IMR-90 (cell line): Measurements from ENCODE around the gene DZANK1. TPM values are rescaled to one million over a fixed set of nuclear protein-coding genes. Genes with fewer than 3 reads are reported as not detected.

Source experiments
- ATAC-seq: fragments of 200-7000 bp; cut with Tn5 transposase; 2 replicates; pipeline ENCODE4 v1.9.1; 2020; ENCODE audit warnings: low read depth, mild to moderate bottlenecking, moderate library complexity
- BruUV-seq: library from RNA; stranded (reverse); fragments of 400-500 nt; replicated peaks from 2 replicates; lab custom pipeline; 2021; lab: Mats Ljungman, UMichigan
- CTCF ChIA-PET: fragments of 300-600 bp; formaldehyde crosslinking; extraction: SDS; loops from one replicate; lab custom pipeline; 2021; ENCODE audit warnings: antibody characterized with exemption; lab: Yijun Ruan, JAX
- POLR2A ChIA-PET: fragments of 300-600 bp; sonication (Branson Sonifier 250); formaldehyde crosslinking; loops from one replicate; lab custom pipeline; 2022; ENCODE audit warnings: antibody characterized with exemption; ENCODE audit not compliant: unreplicated experiment; lab: Charles Lee
- DNase-seq: peaks from one replicate; pipeline ENCODE4 v3.0.0; 2013
- H2AFZ ChIP-seq: replicated peaks from 2 replicates; pipeline ENCODE3; 2013; ENCODE audit warnings: low read length, mild to moderate bottlenecking; ENCODE audit not compliant: poor library complexity
- H2AK5ac ChIP-seq: 2 replicates; pipeline ENCODE4 v1.6.1; 2013; ENCODE audit warnings: low read depth, low read length, inconsistent platforms
- H2AK9ac ChIP-seq: replicated peaks from 2 replicates; pipeline ENCODE3; 2013; ENCODE audit warnings: mild to moderate bottlenecking, low read depth, low read length, moderate library complexity; ENCODE audit not compliant: poor library complexity
- H2BK120ac ChIP-seq: 2 replicates; pipeline ENCODE4 v1.6.1; 2013; ENCODE audit warnings: low read depth, low read length, inconsistent platforms
- H2BK15ac ChIP-seq: 3 replicates; pipeline ENCODE4 v1.6.1; 2013; ENCODE audit warnings: low read depth, low read length, inconsistent platforms
- H2BK20ac ChIP-seq: 2 replicates; pipeline ENCODE4 v1.6.1; 2013; ENCODE audit warnings: low read depth, mild to moderate bottlenecking, inconsistent platforms, low read length, moderate library complexity
- H2BK5ac ChIP-seq: 2 replicates; pipeline ENCODE4 v1.6.1; 2013; ENCODE audit warnings: mild to moderate bottlenecking, low read depth, low read length, inconsistent platforms; ENCODE audit not compliant: poor library complexity, severe bottlenecking
- H3K14ac ChIP-seq: replicated peaks from 2 replicates; pipeline ENCODE4 v1.6.1; 2013; ENCODE audit warnings: low read depth, low read length, inconsistent platforms
- H3K18ac ChIP-seq: 2 replicates; pipeline ENCODE4 v1.6.1; 2013; ENCODE audit warnings: low read depth, low read length, control low read depth
- H3K23ac ChIP-seq: 2 replicates; pipeline ENCODE4 v1.6.1; 2013; ENCODE audit warnings: low read depth, low read length, inconsistent platforms
- H3K27ac ChIP-seq: 2 replicates; pipeline ENCODE4 v1.5.1; 2013; ENCODE audit warnings: mild to moderate bottlenecking, control low read depth, low read length; ENCODE audit not compliant: insufficient read depth
- H3K27me3 ChIP-seq: 2 replicates; pipeline ENCODE4 v1.6.1; 2013; ENCODE audit warnings: low read length; ENCODE audit not compliant: control insufficient read depth, insufficient read depth
- H3K36me3 ChIP-seq: 2 replicates; pipeline ENCODE4 v1.6.1; 2013; ENCODE audit warnings: low read length, mixed read lengths; ENCODE audit not compliant: control insufficient read depth, insufficient read depth
- H3K4ac ChIP-seq: 2 replicates; pipeline ENCODE4 v1.6.1; 2013; ENCODE audit warnings: low read depth, low read length, inconsistent platforms
- H3K4me1 ChIP-seq: 2 replicates; pipeline ENCODE4 v1.6.1; 2013; ENCODE audit warnings: low read length, mixed read lengths; ENCODE audit not compliant: control insufficient read depth, insufficient read depth
- H3K4me2 ChIP-seq: 2 replicates; pipeline ENCODE4 v1.6.1; 2013; ENCODE audit warnings: low read depth, mild to moderate bottlenecking, control low read depth, low read length, moderate library complexity
- H3K4me3 ChIP-seq: 2 replicates; pipeline ENCODE4 v1.5.1; 2013; ENCODE audit warnings: low read depth, mild to moderate bottlenecking, control low read depth, low read length, moderate library complexity; ENCODE audit not compliant: insufficient read depth
- H3K56ac ChIP-seq: 2 replicates; pipeline ENCODE4 v1.6.1; 2013; ENCODE audit warnings: low read length, inconsistent platforms; ENCODE audit not compliant: insufficient read depth; ENCODE audit errors: extremely low read depth
- H3K79me1 ChIP-seq, 2 experiments: 2 replicates each; pipeline ENCODE4 v1.6.1; 2013; ENCODE audit warnings: low read length in 2 of 2, inconsistent platforms in 1 of 2, low read depth in 1 of 2
- H3K9ac ChIP-seq: 2 replicates; pipeline ENCODE4 v1.6.1; 2013; ENCODE audit warnings: low read depth, low read length, control low read depth
- H3K9me1 ChIP-seq: 2 replicates; pipeline ENCODE4 v1.6.1; 2013; ENCODE audit warnings: low read length, inconsistent platforms; ENCODE audit not compliant: insufficient read depth
- H3K9me3 ChIP-seq: 2 replicates; pipeline ENCODE4 v1.6.1; 2013; ENCODE audit warnings: low read length; ENCODE audit not compliant: control insufficient read depth, insufficient read depth
- H4K20me1 ChIP-seq: 2 replicates; pipeline ENCODE4 v1.6.1; 2013; ENCODE audit warnings: low read length, inconsistent platforms; ENCODE audit not compliant: insufficient read depth
- H4K5ac ChIP-seq: 2 replicates; pipeline ENCODE4 v1.6.1; 2013; ENCODE audit warnings: mild to moderate bottlenecking, low read depth, low read length, control low read depth
- H4K8ac ChIP-seq, 2 experiments: 2 replicates each; pipeline ENCODE4 v1.6.1; 2013; ENCODE audit warnings: low read depth in 2 of 2, low read length in 2 of 2, control low read depth in 1 of 2, inconsistent platforms in 1 of 2
- H4K91ac ChIP-seq: 2 replicates; pipeline ENCODE4 v1.6.1; 2013; ENCODE audit warnings: low read depth, low read length, inconsistent platforms; ENCODE audit not compliant: insufficient read depth
- BHLHE40 ChIP-seq: fragments of 150-350 bp; IDR thresholded peaks from 2 replicates; pipeline ENCODE4 v1.6.1; 2016; ENCODE audit warnings: mild to moderate bottlenecking, low read depth, low read length
- CTCF ChIP-seq: conservative IDR thresholded peaks from 2 replicates; pipeline ENCODE4 v1.5.1; 2012; ENCODE audit warnings: mild to moderate bottlenecking, low read depth, low read length, improper control_type of control experiment
- ELK1 ChIP-seq: fragments of 150-350 bp; IDR thresholded peaks from 2 replicates; pipeline ENCODE4 v1.6.1; 2016; ENCODE audit warnings: low read depth, mild to moderate bottlenecking, low read length, moderate library complexity, borderline replicate concordance
- FOS ChIP-seq: fragments of 150-350 bp; IDR thresholded peaks from 2 replicates; pipeline ENCODE4 v1.6.1; 2016; ENCODE audit warnings: low read depth, low read length
- MAZ ChIP-seq: IDR thresholded peaks from 2 replicates; pipeline ENCODE4 v1.6.1; 2012; ENCODE audit warnings: low read depth, mild to moderate bottlenecking, low read length, improper control_type of control experiment, moderate library complexity, borderline replicate concordance
- MXI1 ChIP-seq: IDR thresholded peaks from 2 replicates; pipeline ENCODE4 v1.6.1; 2012; ENCODE audit warnings: low read depth, mild to moderate bottlenecking, low read length, moderate library complexity, borderline replicate concordance
- NFE2L2 ChIP-seq: fragments of 150-350 bp; IDR thresholded peaks from 2 replicates; pipeline ENCODE4 v1.6.1; 2016; ENCODE audit warnings: low read depth, mild to moderate bottlenecking, low read length
- POLR2A ChIP-seq: IDR thresholded peaks from 2 replicates; pipeline ENCODE4 v1.6.1; 2012; ENCODE audit warnings: mild to moderate bottlenecking, low read depth, low read length
- RAD21 ChIP-seq: IDR thresholded peaks from 2 replicates; pipeline ENCODE4 v1.6.1; 2012; ENCODE audit warnings: low read length, improper control_type of control experiment
- RCOR1 ChIP-seq: IDR thresholded peaks from 2 replicates; pipeline ENCODE4 v1.6.1; 2012; ENCODE audit warnings: mild to moderate bottlenecking, low read length, improper control_type of control experiment; ENCODE audit not compliant: insufficient replicate concordance
- SMC3 ChIP-seq: fragments of 150-350 bp; IDR thresholded peaks from 2 replicates; pipeline ENCODE4 v1.6.1; 2016; ENCODE audit warnings: low read depth, mild to moderate bottlenecking, antibody characterized with exemption, low read length, moderate library complexity
- WGBS, 2 experiments: methylation state at CpG; one replicate each; pipeline versions ENCODE4 v1.1.5 to v1.1.7; 2013; ENCODE audit warnings: missing lambda C conversion rate in 2 of 2; ENCODE audit not compliant: insufficient read length in 1 of 2; ENCODE audit errors: extremely low coverage in 2 of 2; 5-methylcytosine and 5-hydroxymethylcytosine counted together
- dilution Hi-C: fragments of 300-500 bp; cut with HindIII; formaldehyde crosslinking; loops from one replicate; pipeline ENCODE4 v1.14.3; 2018; ENCODE audit warnings: low sequenced_read_pairs; ENCODE audit not compliant: unreplicated experiment
- in situ Hi-C: fragments of 300-500 bp; cut with MboI; formaldehyde crosslinking; loops from 3 replicates; pipeline ENCODE4 v1.14.3; 2019; ENCODE audit warnings: low sequenced_read_pairs, inconsistent platforms, mixed read lengths
- intact Hi-C: fragments of 100-400 bp; cut with micrococcal nuclease; formaldehyde crosslinking; loops from 2 replicates; pipeline ENCODE4 v1.10.0; 2022
- polyA plus RNA-seq, 3 experiments: library from polyadenylated mRNA; depleted of rRNA; stranded (reverse); fragments of >200 nt; gene quantifications; 2 replicates each; pipeline ENCODE4 v1.2.3, GENCODE V29; 2012; ENCODE audit warnings: low replicate concordance in 1 of 3
- total RNA-seq: library from RNA; depleted of rRNA; stranded (reverse); fragments of >200 nt; gene quantifications from 2 replicates; pipeline ENCODE4 v1.2.3, GENCODE V29; 2012

Gene DZANK1
- total and polyA plus RNA-seq, 2 of the 4 experiments (the other 2 are of a cell fraction): 0.54 to 1.1 TPM

- ATAC-seq (no peak), DNase-seq (no peak)
- no peak overlapping the region for H2AK5ac ChIP-seq
- H3K9ac ChIP-seq: no peak overlapping the region
- no peak for TF ChIP-seq SMC3
- TF ChIP-seq BHLHE40: no peak
- TF ChIP-seq POLR2A: no peak
- TF ChIP-seq CTCF: no peak
- TF ChIP-seq RCOR1: no peak
- no peak for TF ChIP-seq MAZ
- no peak for TF ChIP-seq FOS
- TF ChIP-seq NFE2L2: no peak
- TF ChIP-seq MXI1: no peak
- TF ChIP-seq RAD21: no peak
- no peak for TF ChIP-seq ELK1
- no TSS peak for BruUV-seq
- H4K20me1 ChIP-seq: no peaks in the 10 kb centered on the region
- H3K4ac ChIP-seq: no peak overlapping the region
- H3K4me1 ChIP-seq: no peaks in the 10 kb centered on the region
- no peak overlapping the region for H3K27ac ChIP-seq
- H2AK9ac ChIP-seq: no peak overlapping the region
- H2AFZ ChIP-seq: no peak overlapping the region
- H3K36me3 ChIP-seq: no peaks in the 10 kb centered on the region
- H3K9me3 ChIP-seq: no peaks in the 10 kb centered on the region
- intact Hi-C loops: no loop called here
- H3K79me1 ChIP-seq: no peaks in the 10 kb centered on the region
- WGBS, 2 experiments: no CpG with 5 or more reads among the region's 2 CpGs
- no peak overlapping the region for H2BK120ac ChIP-seq
- H2BK15ac ChIP-seq: no peak overlapping the region
- no peaks in the 10 kb centered on the region for H3K9me1 ChIP-seq
- dilution Hi-C loops: no loop called here
- no peak overlapping the region for H2BK5ac ChIP-seq
- CTCF ChIA-PET: no interaction called here
- no peak overlapping the region for H3K14ac ChIP-seq
- H3K4me3 ChIP-seq: no peak overlapping the region
- no peak overlapping the region for H4K8ac ChIP-seq
- H3K56ac ChIP-seq: no peak overlapping the region
- no peak overlapping the region for H3K18ac ChIP-seq
- H4K5ac ChIP-seq: no peak overlapping the region
- H3K23ac ChIP-seq: no peak overlapping the region
- in situ Hi-C loops: no loop called here
- no peaks in the 10 kb centered on the region for H3K27me3 ChIP-seq
- no peak overlapping the region for H4K91ac ChIP-seq
- POLR2A ChIA-PET: no interaction called here
- H2BK20ac ChIP-seq: no peak overlapping the region
- H3K4me2 ChIP-seq: no peak overlapping the region
These were observed 39.6 kb downstream of the DZANK1 start for GRCh38 chr20:18427214-18427613.
